ENCODE results near the gene TMEM26. TPM values are rescaled to one million over a fixed set of nuclear protein-coding genes. Genes with fewer than 3 reads are reported as not detected.

TMEM26 gene
- total and polyA plus RNA-seq, 2 of the 8 experiments (the other 6 are each of a cell fraction or from before 2014, with no cell fraction given) = 1.6 to 2.8 TPM

DNA sequence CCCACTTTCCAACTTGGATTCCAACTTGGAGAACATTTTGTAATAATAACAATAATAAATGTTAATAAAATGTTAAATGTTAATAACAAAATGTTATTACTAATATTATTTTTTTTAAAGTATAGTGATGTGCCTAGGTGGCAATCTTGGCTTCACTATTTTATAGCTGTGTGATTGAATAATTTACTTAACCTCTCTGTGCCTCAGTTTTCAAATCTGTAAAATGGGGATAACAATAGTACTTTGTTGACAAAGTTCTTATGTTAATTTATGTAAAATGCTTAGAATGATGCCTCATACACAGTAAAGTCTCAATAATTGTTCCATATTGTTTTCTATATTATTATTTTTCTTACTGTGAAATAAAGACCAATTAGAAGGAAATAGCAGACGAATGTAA is 23.3 kb upstream of the TMEM26 start (continued):
- TF ChIP-seq, protein P1, sequence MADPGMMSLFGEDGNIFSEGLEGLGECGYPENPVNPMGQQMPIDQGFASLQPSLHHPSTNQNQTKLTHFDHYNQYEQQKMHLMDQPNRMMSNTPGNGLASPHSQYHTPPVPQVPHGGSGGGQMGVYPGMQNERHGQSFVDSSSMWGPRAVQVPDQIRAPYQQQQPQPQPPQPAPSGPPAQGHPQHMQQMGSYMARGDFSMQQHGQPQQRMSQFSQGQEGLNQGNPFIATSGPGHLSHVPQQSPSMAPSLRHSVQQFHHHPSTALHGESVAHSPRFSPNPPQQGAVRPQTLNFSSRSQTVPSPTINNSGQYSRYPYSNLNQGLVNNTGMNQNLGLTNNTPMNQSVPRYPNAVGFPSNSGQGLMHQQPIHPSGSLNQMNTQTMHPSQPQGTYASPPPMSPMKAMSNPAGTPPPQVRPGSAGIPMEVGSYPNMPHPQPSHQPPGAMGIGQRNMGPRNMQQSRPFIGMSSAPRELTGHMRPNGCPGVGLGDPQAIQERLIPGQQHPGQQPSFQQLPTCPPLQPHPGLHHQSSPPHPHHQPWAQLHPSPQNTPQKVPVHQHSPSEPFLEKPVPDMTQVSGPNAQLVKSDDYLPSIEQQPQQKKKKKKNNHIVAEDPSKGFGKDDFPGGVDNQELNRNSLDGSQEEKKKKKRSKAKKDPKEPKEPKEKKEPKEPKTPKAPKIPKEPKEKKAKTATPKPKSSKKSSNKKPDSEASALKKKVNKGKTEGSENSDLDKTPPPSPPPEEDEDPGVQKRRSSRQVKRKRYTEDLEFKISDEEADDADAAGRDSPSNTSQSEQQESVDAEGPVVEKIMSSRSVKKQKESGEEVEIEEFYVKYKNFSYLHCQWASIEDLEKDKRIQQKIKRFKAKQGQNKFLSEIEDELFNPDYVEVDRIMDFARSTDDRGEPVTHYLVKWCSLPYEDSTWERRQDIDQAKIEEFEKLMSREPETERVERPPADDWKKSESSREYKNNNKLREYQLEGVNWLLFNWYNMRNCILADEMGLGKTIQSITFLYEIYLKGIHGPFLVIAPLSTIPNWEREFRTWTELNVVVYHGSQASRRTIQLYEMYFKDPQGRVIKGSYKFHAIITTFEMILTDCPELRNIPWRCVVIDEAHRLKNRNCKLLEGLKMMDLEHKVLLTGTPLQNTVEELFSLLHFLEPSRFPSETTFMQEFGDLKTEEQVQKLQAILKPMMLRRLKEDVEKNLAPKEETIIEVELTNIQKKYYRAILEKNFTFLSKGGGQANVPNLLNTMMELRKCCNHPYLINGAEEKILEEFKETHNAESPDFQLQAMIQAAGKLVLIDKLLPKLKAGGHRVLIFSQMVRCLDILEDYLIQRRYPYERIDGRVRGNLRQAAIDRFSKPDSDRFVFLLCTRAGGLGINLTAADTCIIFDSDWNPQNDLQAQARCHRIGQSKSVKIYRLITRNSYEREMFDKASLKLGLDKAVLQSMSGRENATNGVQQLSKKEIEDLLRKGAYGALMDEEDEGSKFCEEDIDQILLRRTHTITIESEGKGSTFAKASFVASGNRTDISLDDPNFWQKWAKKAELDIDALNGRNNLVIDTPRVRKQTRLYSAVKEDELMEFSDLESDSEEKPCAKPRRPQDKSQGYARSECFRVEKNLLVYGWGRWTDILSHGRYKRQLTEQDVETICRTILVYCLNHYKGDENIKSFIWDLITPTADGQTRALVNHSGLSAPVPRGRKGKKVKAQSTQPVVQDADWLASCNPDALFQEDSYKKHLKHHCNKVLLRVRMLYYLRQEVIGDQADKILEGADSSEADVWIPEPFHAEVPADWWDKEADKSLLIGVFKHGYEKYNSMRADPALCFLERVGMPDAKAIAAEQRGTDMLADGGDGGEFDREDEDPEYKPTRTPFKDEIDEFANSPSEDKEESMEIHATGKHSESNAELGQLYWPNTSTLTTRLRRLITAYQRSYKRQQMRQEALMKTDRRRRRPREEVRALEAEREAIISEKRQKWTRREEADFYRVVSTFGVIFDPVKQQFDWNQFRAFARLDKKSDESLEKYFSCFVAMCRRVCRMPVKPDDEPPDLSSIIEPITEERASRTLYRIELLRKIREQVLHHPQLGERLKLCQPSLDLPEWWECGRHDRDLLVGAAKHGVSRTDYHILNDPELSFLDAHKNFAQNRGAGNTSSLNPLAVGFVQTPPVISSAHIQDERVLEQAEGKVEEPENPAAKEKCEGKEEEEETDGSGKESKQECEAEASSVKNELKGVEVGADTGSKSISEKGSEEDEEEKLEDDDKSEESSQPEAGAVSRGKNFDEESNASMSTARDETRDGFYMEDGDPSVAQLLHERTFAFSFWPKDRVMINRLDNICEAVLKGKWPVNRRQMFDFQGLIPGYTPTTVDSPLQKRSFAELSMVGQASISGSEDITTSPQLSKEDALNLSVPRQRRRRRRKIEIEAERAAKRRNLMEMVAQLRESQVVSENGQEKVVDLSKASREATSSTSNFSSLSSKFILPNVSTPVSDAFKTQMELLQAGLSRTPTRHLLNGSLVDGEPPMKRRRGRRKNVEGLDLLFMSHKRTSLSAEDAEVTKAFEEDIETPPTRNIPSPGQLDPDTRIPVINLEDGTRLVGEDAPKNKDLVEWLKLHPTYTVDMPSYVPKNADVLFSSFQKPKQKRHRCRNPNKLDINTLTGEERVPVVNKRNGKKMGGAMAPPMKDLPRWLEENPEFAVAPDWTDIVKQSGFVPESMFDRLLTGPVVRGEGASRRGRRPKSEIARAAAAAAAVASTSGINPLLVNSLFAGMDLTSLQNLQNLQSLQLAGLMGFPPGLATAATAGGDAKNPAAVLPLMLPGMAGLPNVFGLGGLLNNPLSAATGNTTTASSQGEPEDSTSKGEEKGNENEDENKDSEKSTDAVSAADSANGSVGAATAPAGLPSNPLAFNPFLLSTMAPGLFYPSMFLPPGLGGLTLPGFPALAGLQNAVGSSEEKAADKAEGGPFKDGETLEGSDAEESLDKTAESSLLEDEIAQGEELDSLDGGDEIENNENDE (IDR thresholded peaks at IDR 0.05; ENCODE audit: insufficient replicate concordance, low read length) = no peak
- TF ChIP-seq CHD1 (IDR thresholded peaks at IDR 0.05; ENCODE audit: low read depth, low read length) = no peak
- TF ChIP-seq BRCA1 (IDR thresholded peaks at IDR 0.05; ENCODE audit: low read depth, low read length) = no peak
- TF ChIP-seq ASH2L (IDR thresholded peaks at IDR 0.05; ENCODE audit: low read length) = no peak
